H9 (cell line): ENCODE measurements around the gene IL17RA. TPM values are rescaled to one million over a fixed set of nuclear protein-coding genes. Genes with fewer than 3 reads are reported as not detected.

ENCODE experiments used
- DNase-seq: peaks from one replicate; pipeline ENCODE4 v3.0.0-alpha.2; 2017
- H2AFZ ChIP-seq: one replicate; pipeline ENCODE4 v1.6.1; 2013; ENCODE audit warnings: mild to moderate bottlenecking, low read length, control low read depth, moderate library complexity
- H2AK5ac ChIP-seq: 2 replicates; pipeline ENCODE4 v1.6.1; 2013; ENCODE audit warnings: low read length, control low read depth, mixed read lengths; ENCODE audit not compliant: insufficient read length
- H2BK120ac ChIP-seq: one replicate; pipeline ENCODE4 v1.6.1; 2013; ENCODE audit warnings: low read depth, mild to moderate bottlenecking, low read length, control low read depth, inconsistent platforms; ENCODE audit not compliant: poor library complexity, severe bottlenecking
- H2BK12ac ChIP-seq: 2 replicates; pipeline ENCODE4 v1.6.1; 2013; ENCODE audit warnings: low read length, control low read depth, mixed read lengths, low read depth; ENCODE audit not compliant: insufficient read length
- H2BK15ac ChIP-seq: 2 replicates; pipeline ENCODE4 v1.6.1; 2013; ENCODE audit warnings: low read depth, low read length, control low read depth
- H2BK20ac ChIP-seq: one replicate; pipeline ENCODE4 v1.6.1; 2013; ENCODE audit warnings: low read depth, mild to moderate bottlenecking, low read length, control low read depth, inconsistent platforms; ENCODE audit not compliant: poor library complexity, severe bottlenecking
- H2BK5ac ChIP-seq: 2 replicates; pipeline ENCODE4 v1.6.1; 2013; ENCODE audit warnings: low read length, control low read depth, mixed read lengths; ENCODE audit not compliant: insufficient read length
- H3K14ac ChIP-seq: 2 replicates; pipeline ENCODE4 v1.6.1; 2013; ENCODE audit warnings: low read length, control low read depth; ENCODE audit not compliant: insufficient read depth
- H3K18ac ChIP-seq: 2 replicates; pipeline ENCODE4 v1.6.1; 2013; ENCODE audit warnings: low read depth, mild to moderate bottlenecking, mixed read lengths, low read length, control low read depth; ENCODE audit not compliant: insufficient read length
- H3K23ac ChIP-seq: 2 replicates; pipeline ENCODE4 v1.6.1; 2013; ENCODE audit warnings: low read length, control low read depth, mixed read lengths, low read depth; ENCODE audit not compliant: insufficient read length
- H3K23me2 ChIP-seq: 2 replicates; pipeline ENCODE4 v1.6.1; 2013; ENCODE audit warnings: low read depth, mild to moderate bottlenecking, mixed read lengths, low read length, control low read depth; ENCODE audit not compliant: insufficient read length, poor library complexity, severe bottlenecking
- H3K27ac ChIP-seq: 2 replicates; pipeline ENCODE4 v1.5.1; 2013; ENCODE audit warnings: low read length, control low read depth, mixed read lengths, low read depth; ENCODE audit not compliant: insufficient read length
- H3K27me3 ChIP-seq: 2 replicates; pipeline ENCODE4 v1.6.1; 2013; ENCODE audit warnings: low read length, control low read depth, inconsistent platforms; ENCODE audit not compliant: insufficient read depth
- H3K4ac ChIP-seq: 2 replicates; pipeline ENCODE4 v1.6.1; 2013; ENCODE audit warnings: low read depth, mild to moderate bottlenecking, control low read depth, inconsistent platforms, low read length, moderate library complexity
- H3K4me1 ChIP-seq: 2 replicates; pipeline ENCODE4 v1.6.1; 2013; ENCODE audit warnings: low read length, control low read depth, inconsistent platforms; ENCODE audit not compliant: insufficient read depth
- H3K4me2 ChIP-seq: 2 replicates; pipeline ENCODE4 v1.6.1; 2013; ENCODE audit warnings: low read length, control low read depth, mixed read lengths; ENCODE audit not compliant: insufficient read length, insufficient read depth
- H3K56ac ChIP-seq: 2 replicates; pipeline ENCODE4 v1.6.1; 2013; ENCODE audit warnings: low read depth, mild to moderate bottlenecking, mixed read lengths, low read length, control low read depth; ENCODE audit not compliant: insufficient read length
- H3K79me1 ChIP-seq: 2 replicates; pipeline ENCODE4 v1.6.1; 2013; ENCODE audit warnings: low read depth, mild to moderate bottlenecking, moderate library complexity, low read length, control low read depth, inconsistent platforms; ENCODE audit not compliant: insufficient read depth, poor library complexity, severe bottlenecking
- H3K79me2 ChIP-seq: 2 replicates; pipeline ENCODE4 v1.6.1; 2013; ENCODE audit warnings: low read length, control low read depth, inconsistent platforms; ENCODE audit not compliant: insufficient read depth
- H3K9ac ChIP-seq: 2 replicates; pipeline ENCODE4 v1.6.1; 2013; ENCODE audit warnings: low read length, control low read depth, mixed read lengths; ENCODE audit not compliant: insufficient read length; ENCODE audit errors: extremely low read depth
- H3K9me3 ChIP-seq: one replicate; pipeline ENCODE4 v1.6.1; 2013; ENCODE audit warnings: low read depth, low read length, inconsistent platforms; ENCODE audit not compliant: control insufficient read depth
- H3T11ph ChIP-seq: one replicate; pipeline ENCODE4 v1.6.1; 2013; ENCODE audit warnings: mild to moderate bottlenecking, low read length, control low read depth, inconsistent platforms
- H4K20me1 ChIP-seq: one replicate; pipeline ENCODE4 v1.6.1; 2013; ENCODE audit not compliant: control insufficient read depth, insufficient read length, insufficient read depth
- H4K5ac ChIP-seq: 2 replicates; pipeline ENCODE4 v1.6.1; 2013; ENCODE audit warnings: low read depth, mild to moderate bottlenecking, mixed read lengths, low read length, control low read depth; ENCODE audit not compliant: insufficient read length
- H4K8ac ChIP-seq: replicated peaks from 2 replicates; pipeline ENCODE4 v1.6.1; 2013; ENCODE audit warnings: low read length, control low read depth, mixed read lengths, low read depth; ENCODE audit not compliant: insufficient read length
- H4K91ac ChIP-seq: 2 replicates; pipeline ENCODE4 v1.6.1; 2013; ENCODE audit warnings: low read depth, mild to moderate bottlenecking, moderate library complexity, mixed read lengths, low read length, control low read depth; ENCODE audit not compliant: insufficient read length
- H3K27ac Mint-ChIP-seq, 3 experiments: 2 replicates in 2 of 3; 3 replicates in 1 of 3; pipeline ENCODE4 v1.8.0; 2020 to 2021; ENCODE audit warnings: mixed read lengths in 3 of 3, mild to moderate bottlenecking in 1 of 3, moderate library complexity in 1 of 3
- H3K27me3 Mint-ChIP-seq: 2 replicates; pipeline ENCODE4 v1.8.0; 2021; ENCODE audit warnings: low read depth, mild to moderate bottlenecking, moderate library complexity, mixed read lengths
- H3K36me3 Mint-ChIP-seq, 3 experiments: 2 replicates in 2 of 3; 3 replicates in 1 of 3; pipeline ENCODE4 v1.8.0; 2020 to 2021; ENCODE audit warnings: low read depth in 3 of 3, mixed read lengths in 3 of 3; ENCODE audit not compliant: insufficient read depth in 1 of 3
- H3K4me1 Mint-ChIP-seq, 2 experiments: 2 replicates each; pipeline ENCODE4 v1.8.0; 2020; ENCODE audit warnings: mixed read lengths in 2 of 2
- H3K4me3 Mint-ChIP-seq, 2 experiments: 2 replicates in 1 of 2; 3 replicates in 1 of 2; pipeline ENCODE4 v1.8.0; 2020 to 2021; ENCODE audit warnings: mild to moderate bottlenecking in 2 of 2, mixed read lengths in 2 of 2, moderate library complexity in 1 of 2
- H3K9me3 Mint-ChIP-seq, 2 experiments: 2 replicates in 1 of 2; 3 replicates in 1 of 2; pipeline ENCODE4 v1.8.0; 2020; ENCODE audit warnings: mild to moderate bottlenecking in 2 of 2, mixed read lengths in 2 of 2, moderate library complexity in 1 of 2
- total RNA-seq: library from RNA; stranded (reverse); gene quantifications from 2 replicates; pipeline ENCODE4 v1.2.1, GENCODE V29; 2021
- TF ChIP-seq, protein P1 (sequence below): fragments of 200-600 bp; sonication (generic); conservative IDR thresholded peaks from 3 replicates; pipeline ENCODE4 v1.8.0; 2021; ENCODE audit warnings: antibody characterized with exemption, mild to moderate bottlenecking

The IL17RA gene
- total RNA-seq, 1 experiment from 2014 or later = 12.4 TPM

DNA sequence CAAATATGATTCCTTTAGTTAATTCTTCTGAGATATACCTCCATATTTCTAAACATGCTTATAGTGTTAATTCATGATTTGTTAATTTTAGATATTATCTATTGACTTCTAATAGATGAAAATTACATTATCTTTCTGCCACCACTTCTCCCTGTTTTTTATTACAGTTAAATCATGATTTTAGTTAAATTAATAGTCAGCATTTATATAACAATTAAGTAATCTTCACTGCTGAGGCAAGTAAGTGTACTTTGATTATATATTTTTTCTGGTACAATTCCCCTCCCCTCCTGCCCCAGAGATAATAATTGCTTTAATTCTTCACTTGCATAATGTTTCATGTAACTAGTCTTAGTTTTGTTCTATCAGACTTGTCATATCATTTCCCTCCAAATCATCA, 5.8 kb downstream of the IL17RA start:
- H2AK5ac ChIP-seq = no peak overlapping the region
- Mint-ChIP-seq H3K4me3 (no peak overlapping the region), H3K4me1 (peaks cover 36 to 39% of the 10 kb centered on the region in 2 experiments), H3K27me3 (peaks cover 24% of the 10 kb centered on the region), H3K27ac (0 out of 7 replicates have a peak overlapping the region, but pooled peaks of 1 of the 3 experiments have one; percentile 15), H3K9me3 (no peaks in the 10 kb centered on the region), H3K36me3 (no peaks in the 10 kb centered on the region; a peak in 1 of 7 replicates)
- TF ChIP-seq, protein P1, sequence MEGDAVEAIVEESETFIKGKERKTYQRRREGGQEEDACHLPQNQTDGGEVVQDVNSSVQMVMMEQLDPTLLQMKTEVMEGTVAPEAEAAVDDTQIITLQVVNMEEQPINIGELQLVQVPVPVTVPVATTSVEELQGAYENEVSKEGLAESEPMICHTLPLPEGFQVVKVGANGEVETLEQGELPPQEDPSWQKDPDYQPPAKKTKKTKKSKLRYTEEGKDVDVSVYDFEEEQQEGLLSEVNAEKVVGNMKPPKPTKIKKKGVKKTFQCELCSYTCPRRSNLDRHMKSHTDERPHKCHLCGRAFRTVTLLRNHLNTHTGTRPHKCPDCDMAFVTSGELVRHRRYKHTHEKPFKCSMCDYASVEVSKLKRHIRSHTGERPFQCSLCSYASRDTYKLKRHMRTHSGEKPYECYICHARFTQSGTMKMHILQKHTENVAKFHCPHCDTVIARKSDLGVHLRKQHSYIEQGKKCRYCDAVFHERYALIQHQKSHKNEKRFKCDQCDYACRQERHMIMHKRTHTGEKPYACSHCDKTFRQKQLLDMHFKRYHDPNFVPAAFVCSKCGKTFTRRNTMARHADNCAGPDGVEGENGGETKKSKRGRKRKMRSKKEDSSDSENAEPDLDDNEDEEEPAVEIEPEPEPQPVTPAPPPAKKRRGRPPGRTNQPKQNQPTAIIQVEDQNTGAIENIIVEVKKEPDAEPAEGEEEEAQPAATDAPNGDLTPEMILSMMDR = no peak
- no peak overlapping the region for H3K14ac ChIP-seq
- peaks cover 3% of the 10 kb centered on the region; the same call in 1 of the 2 replicates for H3K27me3 ChIP-seq
- H3K4me1 ChIP-seq = no peaks in the 10 kb centered on the region; the same call in 1 of the 2 replicates
- no peak overlapping the region for H4K5ac ChIP-seq
- H2BK12ac ChIP-seq = no peak overlapping the region
- no peak overlapping the region for H2BK5ac ChIP-seq
- H3K4ac ChIP-seq = no peak overlapping the region
- H2BK20ac ChIP-seq = no peak overlapping the region
- H3K18ac ChIP-seq = no peak overlapping the region
- no peak overlapping the region for H2BK15ac ChIP-seq
- H3K9me3 ChIP-seq = no peaks in the 10 kb centered on the region
- H2BK120ac ChIP-seq = no peak overlapping the region
- no peak overlapping the region for H3K23ac ChIP-seq
- no peak overlapping the region for H4K91ac ChIP-seq
- H3K56ac ChIP-seq = no peak overlapping the region
- H3K23me2 ChIP-seq = peaks cover 4% of the 10 kb centered on the region
- no peak overlapping the region for H4K8ac ChIP-seq
- H4K20me1 ChIP-seq = no peaks in the 10 kb centered on the region
- H3T11ph ChIP-seq = no peak overlapping the region
- H3K9ac ChIP-seq = no peak overlapping the region
- H3K27ac ChIP-seq = no peak overlapping the region
- no peak for DNase-seq
- no peak overlapping the region for H2AFZ ChIP-seq
- H3K79me2 ChIP-seq = no peaks in the 10 kb centered on the region
- peaks cover 5% of the 10 kb centered on the region for H3K79me1 ChIP-seq
- no peak overlapping the region for H3K4me2 ChIP-seq
